Testis (tissue), 3 donors: Measurements from ENCODE around the gene SLC38A10. TPM values are rescaled to one million over a fixed set of nuclear protein-coding genes. Genes with fewer than 3 reads are reported as not detected.

Experiments used
- DNase-seq: peaks from one replicate; pipeline ENCODE4 v3.0.0-alpha.2; 2019
- H3K27ac ChIP-seq, 2 donors: fragments of 200-600 bp; sonication (generic); one replicate each; pipeline ENCODE4 v1.5.1; 2019
- H3K27me3 ChIP-seq: fragments of 200-600 bp; sonication (generic); one replicate; pipeline ENCODE4 v1.5.1; 2019
- H3K36me3 ChIP-seq: fragments of 200-600 bp; sonication (generic); one replicate; pipeline ENCODE4 v1.5.1; 2017; ENCODE audit warnings: low read depth; ENCODE audit errors: missing control alignments
- H3K4me1 ChIP-seq: fragments of 200-600 bp; sonication (generic); one replicate; pipeline ENCODE4 v1.5.1; 2019
- H3K4me3 ChIP-seq, 2 donors: fragments of 200-600 bp; sonication (generic); one replicate each; pipeline ENCODE4 v1.5.1; 2017 to 2019
- H3K9me3 ChIP-seq: fragments of 200-600 bp; sonication (generic); one replicate; pipeline ENCODE4 v1.5.1; 2017
- CTCF ChIP-seq, 3 experiments: fragments of 450-650 bp in 2 of 3; fragments of 200-600 bp in 1 of 3; sonication (generic) in 1 of 3; IDR thresholded peaks; one replicate each; pipeline ENCODE4 v1.5.1; 2016 to 2019; ENCODE audit warnings: antibody characterized with exemption in 3 of 3, mild to moderate bottlenecking in 2 of 3, moderate library complexity in 1 of 3
- POLR2A ChIP-seq: fragments of 450-650 bp; IDR thresholded peaks from one replicate; pipeline ENCODE4 v1.6.1; 2017; ENCODE audit warnings: antibody characterized with exemption, mild to moderate bottlenecking, moderate library complexity
- WGBS, 2 donors: methylation state at CpG; one replicate each; pipeline ENCODE4 v1.1.5; 2018; 5-methylcytosine and 5-hydroxymethylcytosine counted together
- intact Hi-C: fragments of 100-400 bp; cut with DNase I; formaldehyde crosslinking; loops from one replicate; pipeline ENCODE4 v1.15.1; 2023; ENCODE audit warnings: low total_unique reads
- polyA plus RNA-seq: library from polyadenylated mRNA; stranded (reverse); fragments of 350-450 nt; fragmentation: Illumina TruSeq; extraction: RNeasy Lipid Tissue Mini Kit (QIAGEN cat#74804); gene quantifications from one replicate; pipeline ENCODE4 v1.2.3, GENCODE V29; 2014; ENCODE audit warnings: low read depth, low replicate concordance; ENCODE audit not compliant: insufficient read depth
- total RNA-seq, 2 donors: library from RNA; depleted of rRNA; stranded (reverse); fragments of >200 nt; gene quantifications; one replicate each; pipeline ENCODE4 v1.2.3, GENCODE V29; 2016

Gene SLC38A10
- total and polyA plus RNA-seq, 3 donors from 2014 or later: 77.1 to 150 (median 131) TPM

- H3K36me3 ChIP-seq: no peaks in the 10 kb centered on the region
- no peaks in the 10 kb centered on the region for H3K9me3 ChIP-seq
- peaks cover 11% of the 10 kb centered on the region for H3K4me1 ChIP-seq
- WGBS, 2 donors: 86 to 90% methylated on average over 10 of the region's 10 CpGs
- DNase-seq: no peak
- no peak overlapping the region for H3K27ac ChIP-seq
- H3K27me3 ChIP-seq: no peaks in the 10 kb centered on the region
- no peak for TF ChIP-seq CTCF (IDR thresholded peaks at IDR 0.05)
- H3K4me3 ChIP-seq: no peak overlapping the region
- intact Hi-C loops: no loop called here
Observed at GRCh38 chr17:81317530-81317821, 22.4 kb upstream of the SLC38A10 start.

DNA sequence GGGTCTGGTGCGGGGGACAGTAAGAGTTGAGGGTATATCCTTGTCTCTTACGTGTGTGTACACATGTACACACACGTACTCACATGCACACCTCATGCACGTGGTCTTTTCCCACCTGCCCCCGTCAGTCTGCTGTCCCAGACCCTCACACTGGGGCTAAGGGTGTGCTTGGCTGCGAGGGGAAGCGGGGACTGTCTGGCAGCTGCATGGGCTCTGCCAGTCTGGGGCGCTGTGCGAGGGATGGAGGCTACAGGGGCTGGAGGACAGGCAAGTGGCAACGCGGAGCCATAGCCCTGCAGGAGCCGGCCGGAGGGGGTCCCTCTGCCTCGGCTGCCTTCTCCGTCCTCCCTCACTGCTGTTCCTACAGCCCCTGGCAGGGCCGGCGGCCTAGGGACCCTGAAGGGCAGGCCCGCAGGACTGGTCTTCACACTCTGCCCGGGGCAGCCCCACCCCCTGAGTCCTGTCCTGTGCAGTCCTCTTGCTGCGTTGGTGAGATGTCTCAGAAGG lies 20.8 kb upstream of the SLC38A10 start:
- no peak overlapping the region for H3K4me3 ChIP-seq
- H3K27me3 ChIP-seq: no peaks in the 10 kb centered on the region
- intact Hi-C loops: no loop called here
- H3K36me3 ChIP-seq: no peaks in the 10 kb centered on the region
- no peak overlapping the region for H3K27ac ChIP-seq
- WGBS, 2 donors: 87 to 93% methylated on average over 19 to 20 of the region's 20 CpGs
- TF ChIP-seq POLR2A: no peak
- TF ChIP-seq CTCF (IDR thresholded peaks at IDR 0.05): no peak
- no peaks in the 10 kb centered on the region for H3K9me3 ChIP-seq
- peaks cover 11% of the 10 kb centered on the region for H3K4me1 ChIP-seq
- DNase-seq: no peak

- H3K27ac ChIP-seq: no peak overlapping the region
- WGBS, 2 donors: 70 to 86% methylated on average over 5 to 19 of the region's 19 CpGs
- no peak overlapping the region for H3K4me3 ChIP-seq
- peaks cover 11% of the 10 kb centered on the region for H3K4me1 ChIP-seq
- intact Hi-C loops: no loop called here
- H3K36me3 ChIP-seq: no peaks in the 10 kb centered on the region
- no peaks in the 10 kb centered on the region for H3K9me3 ChIP-seq
- no peaks in the 10 kb centered on the region for H3K27me3 ChIP-seq
- TF ChIP-seq CTCF (IDR thresholded peaks at IDR 0.05): no peak
- TF ChIP-seq POLR2A: no peak
- DNase-seq: no peak
Observed at GRCh38 chr17:81315129-81315884, 20.2 kb upstream of the SLC38A10 start.

DNA sequence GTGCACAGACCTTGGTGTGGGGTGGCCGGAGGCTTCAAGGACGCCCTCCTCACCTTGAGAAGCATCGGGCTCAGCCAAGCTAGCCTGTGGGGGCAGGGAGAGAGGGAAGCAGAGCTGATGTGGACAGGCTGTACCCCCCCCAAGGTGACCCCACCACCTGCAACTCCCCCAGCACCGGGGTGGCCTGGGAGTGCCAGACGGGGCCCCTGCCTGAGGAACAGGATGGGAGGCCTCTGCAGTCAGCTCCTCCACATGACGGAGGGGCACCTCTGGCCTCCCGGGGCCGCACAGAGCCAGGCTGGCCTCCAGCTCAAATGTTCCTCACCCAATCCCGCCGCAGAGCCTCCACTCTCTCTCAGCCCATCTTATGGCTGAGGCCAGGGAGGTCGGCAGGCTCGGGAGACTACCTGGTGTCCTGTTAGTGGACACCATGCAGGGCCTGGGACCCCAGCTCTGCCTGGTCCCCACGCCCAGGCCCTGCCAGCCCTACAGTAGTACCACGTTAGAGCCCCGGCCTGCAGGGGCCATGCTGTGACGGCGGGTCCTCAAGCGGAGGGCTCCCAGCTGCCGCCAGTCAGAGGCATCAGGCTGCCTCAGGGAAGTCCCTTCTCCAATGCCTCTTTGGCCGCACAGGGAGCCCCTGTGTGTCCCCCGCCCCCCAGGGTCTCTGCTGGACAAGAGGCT lies 19.4 kb upstream of the SLC38A10 start:
- Histone ChIP-seq H3K4me1 (peaks cover 14% of the 10 kb centered on the region), H3K27me3 (no peaks in the 10 kb centered on the region), H3K9me3 (no peaks in the 10 kb centered on the region), H3K36me3 (no peaks in the 10 kb centered on the region), H3K4me3 (no peak overlapping the region), H3K27ac (no peak overlapping the region)
- no peak for DNase-seq
- WGBS, 2 donors: 60 to 81% methylated on average over 9 to 21 of the region's 21 CpGs
- intact Hi-C loops: no loop called here
- no peak for TF ChIP-seq POLR2A
- TF ChIP-seq CTCF (IDR thresholded peaks at IDR 0.05): no peak
